Natural killer cell (primary cell): Measurements from ENCODE around the gene LDLRAP1. TPM values are rescaled to one million over a fixed set of nuclear protein-coding genes. Genes with fewer than 3 reads are reported as not detected.

Experiments
- ATAC-seq, 3 donors: fragments of 150-1000 bp in 2 of 3; fragments of 200-7000 bp in 1 of 3; cut with Tn5 transposase; 1 replicate in 1 of 3; 2 replicates in 2 of 3; pipeline ENCODE4 v1.10.0; 2021; ENCODE audit warnings: mild to moderate bottlenecking in 2 of 3, moderate library complexity in 2 of 3
- DNase-seq, 2 donors: peaks; one replicate each; pipeline versions ENCODE4 v3.0.0 to v3.0.0-alpha.2; 2013 to 2021; ENCODE audit warnings: mixed read lengths in 1 of 2
- H3K27ac ChIP-seq: one replicate; pipeline ENCODE4 v1.5.1; 2013; ENCODE audit warnings: mild to moderate bottlenecking, low read length
- H3K27me3 ChIP-seq: one replicate; pipeline ENCODE4 v1.6.1; 2013; ENCODE audit warnings: low read length; ENCODE audit not compliant: control insufficient read depth, insufficient read depth
- H3K36me3 ChIP-seq: one replicate; pipeline ENCODE4 v1.6.1; 2013; ENCODE audit warnings: low read length; ENCODE audit not compliant: control insufficient read depth, insufficient read depth
- H3K4me1 ChIP-seq: one replicate; pipeline ENCODE4 v1.6.1; 2013; ENCODE audit warnings: low read length; ENCODE audit not compliant: control insufficient read depth, insufficient read depth
- H3K4me3 ChIP-seq: one replicate; pipeline ENCODE4 v1.5.1; 2013; ENCODE audit warnings: low read length
- H3K9me3 ChIP-seq: one replicate; pipeline ENCODE4 v1.6.1; 2013; ENCODE audit warnings: low read length; ENCODE audit not compliant: control insufficient read depth, insufficient read depth
- H3K27ac Mint-ChIP-seq, 2 donors: one replicate each; pipeline ENCODE4 v1.8.0; 2022; ENCODE audit warnings: mild to moderate bottlenecking in 2 of 2, mixed read lengths in 2 of 2, moderate library complexity in 1 of 2
- H3K27me3 Mint-ChIP-seq, 2 donors: one replicate each; pipeline ENCODE4 v1.8.0; 2022; ENCODE audit warnings: low read depth in 2 of 2, mixed read lengths in 2 of 2
- H3K36me3 Mint-ChIP-seq: one replicate; pipeline ENCODE4 v1.8.0; 2022; ENCODE audit warnings: mixed read lengths
- H3K4me1 Mint-ChIP-seq, 2 donors: one replicate each; pipeline ENCODE4 v1.8.0; 2022; ENCODE audit warnings: mixed read lengths in 2 of 2
- H3K4me3 Mint-ChIP-seq: one replicate; pipeline ENCODE4 v1.8.0; 2022; ENCODE audit warnings: mild to moderate bottlenecking, moderate library complexity, mixed read lengths
- H3K9me3 Mint-ChIP-seq, 2 donors: one replicate each; pipeline ENCODE4 v1.8.0; 2022; ENCODE audit warnings: mixed read lengths in 2 of 2
- WGBS: methylation state at CpG from one replicate; pipeline ENCODE4 v1.1.7; 2013; ENCODE audit warnings: missing lambda C conversion rate; ENCODE audit not compliant: insufficient coverage; 5-methylcytosine and 5-hydroxymethylcytosine counted together
- intact Hi-C: fragments of 100-400 bp; cut with micrococcal nuclease; formaldehyde crosslinking; loops from one replicate; pipeline ENCODE4 v1.14.2; 2022
- total RNA-seq, 4 donors: library from RNA; stranded (reverse); fragments of 120-200 nt in 1 of 4; gene quantifications; one replicate each; pipeline versions ENCODE4 v1.2.3 to v1.2.4, GENCODE V29; 2013 to 2022
- TF ChIP-seq, protein P1 (sequence below): fragments of 200-600 bp; IDR thresholded peaks from one replicate; pipeline ENCODE4 v1.8.0; 2022; ENCODE audit warnings: antibody characterized with exemption

The LDLRAP1 gene
- total RNA-seq, 3 donors from 2014 or later (not counting 1 experiment from before 2014, with no cell fraction given), result 25.2 to 34.0 (median 27.4) TPM

DNA sequence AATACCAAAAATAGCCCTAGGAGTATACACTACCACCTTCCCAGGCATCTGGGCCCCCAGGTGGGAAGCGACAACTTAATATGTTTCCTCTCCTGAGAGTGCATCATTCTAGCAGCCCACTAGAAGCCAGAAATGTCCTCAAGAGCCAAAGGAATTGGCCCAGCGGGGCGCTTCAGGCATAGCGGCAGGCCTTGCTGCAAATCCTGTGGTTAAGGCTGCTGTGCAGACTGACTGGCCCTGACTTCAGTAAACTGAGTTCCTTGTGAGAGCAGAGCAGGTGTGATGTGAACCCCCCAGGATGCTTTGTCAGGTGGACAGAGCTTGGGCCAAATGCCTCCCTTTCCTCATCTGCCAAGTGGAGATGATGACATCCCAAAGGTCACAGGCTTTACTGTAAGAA is 29.7 kb upstream of the LDLRAP1 start:
- H3K9me3 Mint-ChIP-seq, result no peaks in the 10 kb centered on the region
- TF ChIP-seq, protein P1, sequence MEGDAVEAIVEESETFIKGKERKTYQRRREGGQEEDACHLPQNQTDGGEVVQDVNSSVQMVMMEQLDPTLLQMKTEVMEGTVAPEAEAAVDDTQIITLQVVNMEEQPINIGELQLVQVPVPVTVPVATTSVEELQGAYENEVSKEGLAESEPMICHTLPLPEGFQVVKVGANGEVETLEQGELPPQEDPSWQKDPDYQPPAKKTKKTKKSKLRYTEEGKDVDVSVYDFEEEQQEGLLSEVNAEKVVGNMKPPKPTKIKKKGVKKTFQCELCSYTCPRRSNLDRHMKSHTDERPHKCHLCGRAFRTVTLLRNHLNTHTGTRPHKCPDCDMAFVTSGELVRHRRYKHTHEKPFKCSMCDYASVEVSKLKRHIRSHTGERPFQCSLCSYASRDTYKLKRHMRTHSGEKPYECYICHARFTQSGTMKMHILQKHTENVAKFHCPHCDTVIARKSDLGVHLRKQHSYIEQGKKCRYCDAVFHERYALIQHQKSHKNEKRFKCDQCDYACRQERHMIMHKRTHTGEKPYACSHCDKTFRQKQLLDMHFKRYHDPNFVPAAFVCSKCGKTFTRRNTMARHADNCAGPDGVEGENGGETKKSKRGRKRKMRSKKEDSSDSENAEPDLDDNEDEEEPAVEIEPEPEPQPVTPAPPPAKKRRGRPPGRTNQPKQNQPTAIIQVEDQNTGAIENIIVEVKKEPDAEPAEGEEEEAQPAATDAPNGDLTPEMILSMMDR, result no peak
- Histone ChIP-seq H3K27me3 (no peaks in the 10 kb centered on the region), H3K27ac (no peak overlapping the region), H3K36me3 (no peaks in the 10 kb centered on the region), H3K9me3 (no peaks in the 10 kb centered on the region), H3K4me1 (no peaks in the 10 kb centered on the region), H3K4me3 (no peak overlapping the region)
- intact Hi-C loops, result no loop called here
- DNase-seq, result no peak
- H3K36me3 Mint-ChIP-seq, result no peaks in the 10 kb centered on the region
- H3K4me1 Mint-ChIP-seq, result no peaks in the 10 kb centered on the region
- 93% methylated on average over 4 of the region's 4 CpGs for WGBS
- H3K27me3 Mint-ChIP-seq, result no peaks in the 10 kb centered on the region
- no peak overlapping the region for H3K4me3 Mint-ChIP-seq
- H3K27ac Mint-ChIP-seq, result no peak overlapping the region
- ATAC-seq, result no peak

DNA sequence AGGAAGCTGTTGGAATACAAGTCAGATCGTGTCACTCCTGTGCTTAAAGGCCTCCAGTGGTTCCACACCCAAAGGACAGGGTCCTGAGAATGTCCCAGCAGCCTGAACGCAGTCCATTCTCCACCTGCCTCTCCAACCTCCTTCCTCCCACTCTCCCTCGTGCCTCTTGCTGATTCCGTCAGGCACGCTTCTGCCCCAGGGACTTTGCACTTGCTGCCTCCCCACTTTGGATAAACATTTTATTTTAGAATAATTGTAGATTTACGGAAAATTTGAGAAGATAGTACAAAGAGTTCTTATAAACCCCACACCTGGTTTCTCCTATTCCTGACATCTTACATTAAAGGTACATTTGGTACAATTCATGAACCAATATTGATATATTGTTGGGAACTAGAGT is 28.4 kb upstream of the LDLRAP1 start:
- no peaks in the 10 kb centered on the region for H3K27me3 ChIP-seq
- no peak overlapping the region for H3K4me3 Mint-ChIP-seq
- no peak overlapping the region for H3K27ac Mint-ChIP-seq
- H3K27me3 Mint-ChIP-seq, result no peaks in the 10 kb centered on the region
- intact Hi-C loops, result no loop called here
- no peaks in the 10 kb centered on the region for H3K4me1 Mint-ChIP-seq
- H3K27ac ChIP-seq, result no peak overlapping the region
- TF ChIP-seq, protein P1, result no peak
- no peaks in the 10 kb centered on the region for H3K9me3 Mint-ChIP-seq
- H3K36me3 ChIP-seq, result no peaks in the 10 kb centered on the region
- H3K36me3 Mint-ChIP-seq, result no peaks in the 10 kb centered on the region
- ATAC-seq, result no peak
- H3K4me3 ChIP-seq, result no peak overlapping the region
- 81% methylated on average over 2 of the region's 6 CpGs for WGBS
- DNase-seq, result no peak
- H3K4me1 ChIP-seq, result no peaks in the 10 kb centered on the region
- H3K9me3 ChIP-seq, result no peaks in the 10 kb centered on the region

DNA sequence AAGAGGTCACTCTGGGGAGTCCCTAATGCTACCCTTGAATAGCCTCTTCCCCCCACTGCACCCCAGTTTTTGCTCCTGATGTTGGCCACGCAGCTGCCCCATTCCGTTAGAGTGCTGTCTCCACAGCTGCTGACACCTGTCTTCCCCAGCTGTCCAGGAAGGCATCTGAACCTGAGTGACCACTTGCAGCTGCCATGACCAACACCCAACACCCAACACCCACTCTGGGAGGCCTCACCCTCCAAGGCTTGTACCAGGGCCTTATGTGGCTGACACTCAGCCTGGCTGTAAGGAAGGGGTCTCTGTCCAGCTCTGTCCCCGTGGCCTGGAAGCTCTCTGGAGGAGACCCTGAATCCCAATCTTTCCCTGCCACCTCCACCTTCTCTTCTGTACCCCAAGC is 26.7 kb upstream of the LDLRAP1 start:
- 92% methylated on average over 2 of the region's 3 CpGs for WGBS
- DNase-seq, result no peak

More for the DNA sequence above, 26.7 kb upstream of the LDLRAP1 start:
- no peak overlapping the region for H3K27ac ChIP-seq
- Mint-ChIP-seq H3K36me3 (no peaks in the 10 kb centered on the region), H3K27ac (no peak overlapping the region), H3K9me3 (no peaks in the 10 kb centered on the region), H3K4me1 (peaks cover 0 to 5% of the 10 kb centered on the region in 2 donors), H3K27me3 (no peaks in the 10 kb centered on the region), H3K4me3 (no peak overlapping the region)
- H3K4me1 ChIP-seq, result no peaks in the 10 kb centered on the region
- intact Hi-C loops, result no loop called here
- no peak overlapping the region for H3K4me3 ChIP-seq
- no peaks in the 10 kb centered on the region for H3K27me3 ChIP-seq
- ATAC-seq, result no peak
- H3K9me3 ChIP-seq, result no peaks in the 10 kb centered on the region
- no peaks in the 10 kb centered on the region for H3K36me3 ChIP-seq
- TF ChIP-seq, protein P1, result no peak
